Stomach (tissue), 9 donors: ENCODE data around the gene EPHB6. TPM values are rescaled to one million over a fixed set of nuclear protein-coding genes. Genes with fewer than 3 reads are reported as not detected.

Experiments used
- DNase-seq, 2 donors: peaks; one replicate each; pipeline versions ENCODE4 v3.0.0 to v3.0.0-alpha.2; 2013 to 2019
- H3K27ac ChIP-seq, 5 donors: fragments of 200-600 bp in 4 of 5; sonication (generic) in 4 of 5; one replicate each; pipeline ENCODE4 v1.5.1; 2013 to 2019; ENCODE audit warnings: mild to moderate bottlenecking in 1 of 5, moderate library complexity in 1 of 5
- H3K27me3 ChIP-seq, 3 donors: fragments of 200-600 bp; sonication (generic); one replicate each; pipeline ENCODE4 v1.5.1; 2017 to 2019; ENCODE audit warnings: mixed run types in 1 of 3
- H3K36me3 ChIP-seq, 4 donors: fragments of 200-600 bp; sonication (generic); 1 replicate in 3 of 4; 2 replicates in 1 of 4; pipeline ENCODE4 v1.5.1; 2016 to 2019
- H3K4me1 ChIP-seq, 4 donors: fragments of 200-600 bp; sonication (generic); one replicate each; pipeline ENCODE4 v1.5.1; 2016 to 2019
- H3K4me3 ChIP-seq, 4 donors: fragments of 200-600 bp; sonication (generic) in 3 of 4; one replicate each; pipeline ENCODE4 v1.5.1; 2016 to 2019; ENCODE audit warnings: mild to moderate bottlenecking in 1 of 4
- H3K9me3 ChIP-seq, 4 donors: fragments of 200-600 bp; sonication (generic); one replicate each; pipeline ENCODE4 v1.5.1; 2016 to 2019
- EP300 ChIP-seq: sonication (generic); formaldehyde crosslinking; IDR thresholded peaks from one replicate; pipeline ENCODE4 v1.6.1; 2017; ENCODE audit warnings: antibody characterized with exemption
- POLR2A ChIP-seq, 4 donors: fragments of 450-650 bp; IDR thresholded peaks; one replicate each; pipeline ENCODE4 v1.6.1; 2016; ENCODE audit warnings: antibody characterized with exemption in 4 of 4, control low read depth in 2 of 4, mild to moderate bottlenecking in 1 of 4, moderate library complexity in 1 of 4
- POLR2AphosphoS5 ChIP-seq, 3 donors: sonication (generic); formaldehyde crosslinking; IDR thresholded peaks; one replicate each; pipeline ENCODE4 v1.6.1; 2016; ENCODE audit warnings: antibody characterized with exemption in 3 of 3
- WGBS, 5 donors: extraction: QIAGEN DNeasy Blood & Tissue Kit in 3 of 5; methylation state at CpG; one replicate each; pipeline versions ENCODE4 v1.1.5 to v1.1.7; 2013 to 2018; 5-methylcytosine and 5-hydroxymethylcytosine counted together
- intact Hi-C: fragments of 100-400 bp; cut with DNase I; formaldehyde crosslinking; loops from one replicate; pipeline ENCODE4 v1.15.1; 2023; ENCODE audit warnings: low total_unique reads
- polyA plus RNA-seq, 3 donors: library from polyadenylated mRNA; stranded (reverse); fragments of 200-250 nt; gene quantifications; one replicate each; pipeline ENCODE4 v1.2.3, GENCODE V29; 2013
- total RNA-seq, 5 donors: library from RNA; depleted of rRNA; stranded (reverse); fragments of >200 nt; gene quantifications; one replicate each; pipeline versions ENCODE4 v1.1.0 to v1.2.3, GENCODE V29; 2014 to 2016
- TF ChIP-seq, protein P1 (sequence below), 7 experiments: fragments of 450-650 bp in 4 of 7; fragments of 200-600 bp in 3 of 7; sonication (generic) in 3 of 7; IDR thresholded peaks; one replicate each; pipeline ENCODE4 v1.5.1; 2016 to 2019; ENCODE audit warnings: antibody characterized with exemption in 7 of 7, control low read depth in 2 of 7, mild to moderate bottlenecking in 1 of 7
- donor health status: healthy with polysubstance abuse.
- donor health status: Bipolar disorder and iron deficiency.
- donor health status: healthy.

Gene EPHB6
- total and polyA plus RNA-seq, 8 donors, result 5.4 to 23.1 (median 8.1) TPM

DNA sequence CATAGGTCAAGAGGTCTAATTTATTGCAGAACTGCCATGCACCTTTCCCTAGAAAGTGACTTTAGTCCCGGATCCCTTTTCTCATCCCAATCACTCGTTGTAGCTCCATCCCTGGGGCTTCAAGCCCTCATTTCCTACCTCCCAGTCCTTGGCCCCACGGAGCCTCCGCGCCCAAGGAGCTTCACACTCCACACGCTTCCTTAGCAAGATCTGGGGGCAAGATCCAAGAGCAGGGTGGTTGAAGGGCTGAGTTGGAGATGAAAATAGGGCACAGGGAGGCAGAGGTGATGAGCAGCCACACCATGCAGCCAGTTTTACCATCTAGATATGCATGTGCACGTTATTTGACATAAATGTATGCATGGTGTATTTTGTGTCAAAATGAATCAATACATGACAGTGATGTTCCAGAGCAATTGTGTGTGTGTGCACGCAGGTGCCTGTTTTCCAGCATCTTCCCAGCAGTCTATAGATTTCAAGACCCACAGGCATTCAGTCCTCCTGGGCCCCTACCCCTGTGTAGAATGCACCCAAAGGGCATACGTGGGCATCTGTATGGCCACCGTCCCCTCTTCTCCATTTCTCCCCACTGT lies 36.7 kb downstream of the EPHB6 start:
- intact Hi-C loops, result no loop called here
- Histone ChIP-seq H3K27ac (no peak overlapping the region), H3K27me3 (peaks cover 0 to 32% (median 0%) of the 10 kb centered on the region in 3 donors), H3K4me1 (no peaks in the 10 kb centered on the region), H3K9me3 (no peaks in the 10 kb centered on the region), H3K36me3 (no peaks in the 10 kb centered on the region), H3K4me3 (no peak overlapping the region)
- 81 to 91% (median 89%) methylated on average over 10 of the region's 10 CpGs for WGBS, 5 donors
- TF ChIP-seq, protein P1, sequence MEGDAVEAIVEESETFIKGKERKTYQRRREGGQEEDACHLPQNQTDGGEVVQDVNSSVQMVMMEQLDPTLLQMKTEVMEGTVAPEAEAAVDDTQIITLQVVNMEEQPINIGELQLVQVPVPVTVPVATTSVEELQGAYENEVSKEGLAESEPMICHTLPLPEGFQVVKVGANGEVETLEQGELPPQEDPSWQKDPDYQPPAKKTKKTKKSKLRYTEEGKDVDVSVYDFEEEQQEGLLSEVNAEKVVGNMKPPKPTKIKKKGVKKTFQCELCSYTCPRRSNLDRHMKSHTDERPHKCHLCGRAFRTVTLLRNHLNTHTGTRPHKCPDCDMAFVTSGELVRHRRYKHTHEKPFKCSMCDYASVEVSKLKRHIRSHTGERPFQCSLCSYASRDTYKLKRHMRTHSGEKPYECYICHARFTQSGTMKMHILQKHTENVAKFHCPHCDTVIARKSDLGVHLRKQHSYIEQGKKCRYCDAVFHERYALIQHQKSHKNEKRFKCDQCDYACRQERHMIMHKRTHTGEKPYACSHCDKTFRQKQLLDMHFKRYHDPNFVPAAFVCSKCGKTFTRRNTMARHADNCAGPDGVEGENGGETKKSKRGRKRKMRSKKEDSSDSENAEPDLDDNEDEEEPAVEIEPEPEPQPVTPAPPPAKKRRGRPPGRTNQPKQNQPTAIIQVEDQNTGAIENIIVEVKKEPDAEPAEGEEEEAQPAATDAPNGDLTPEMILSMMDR (IDR thresholded peaks at IDR 0.05), result no peak
- no peak for TF ChIP-seq POLR2A (IDR thresholded peaks at IDR 0.05)
- no peak for TF ChIP-seq POLR2AphosphoS5 (IDR thresholded peaks at IDR 0.05)
- no peak for TF ChIP-seq EP300
- no peak for DNase-seq

DNA sequence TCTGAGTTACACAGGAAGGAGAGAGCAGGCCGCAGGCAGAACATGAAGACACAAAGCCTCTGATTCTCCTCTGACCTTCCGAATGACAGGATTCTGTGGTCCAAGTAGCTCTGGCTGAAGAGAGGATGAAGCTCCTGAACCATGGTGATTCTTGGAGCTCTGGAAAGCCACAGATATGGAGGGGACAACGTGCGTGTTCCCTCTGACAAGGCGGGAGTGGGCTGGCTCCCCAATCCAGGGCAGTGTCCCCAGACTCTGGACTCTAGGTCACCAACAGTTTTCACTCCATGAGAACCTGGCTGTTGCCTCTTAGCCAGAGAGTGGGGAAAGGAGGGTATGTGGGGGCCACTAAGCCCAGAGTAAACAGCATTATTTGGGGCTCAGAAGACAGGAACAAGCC lies 38.1 kb downstream of the EPHB6 start:
- no peak for DNase-seq
- TF ChIP-seq, protein P1 (IDR thresholded peaks at IDR 0.05), result no peak
- TF ChIP-seq POLR2A (IDR thresholded peaks at IDR 0.05) (no peak), EP300 (no peak), POLR2AphosphoS5 (IDR thresholded peaks at IDR 0.05) (no peak)
- intact Hi-C loops, result no loop called here
- Histone ChIP-seq H3K4me1 (no peaks in the 10 kb centered on the region), H3K36me3 (no peaks in the 10 kb centered on the region), H3K27me3 (peaks cover 0 to 33% (median 0%) of the 10 kb centered on the region in 3 donors), H3K4me3 (no peak overlapping the region), H3K27ac (no peak overlapping the region), H3K9me3 (no peaks in the 10 kb centered on the region)
- 78 to 88% (median 86%) methylated on average over 5 of the region's 5 CpGs for WGBS, 5 donors

DNA sequence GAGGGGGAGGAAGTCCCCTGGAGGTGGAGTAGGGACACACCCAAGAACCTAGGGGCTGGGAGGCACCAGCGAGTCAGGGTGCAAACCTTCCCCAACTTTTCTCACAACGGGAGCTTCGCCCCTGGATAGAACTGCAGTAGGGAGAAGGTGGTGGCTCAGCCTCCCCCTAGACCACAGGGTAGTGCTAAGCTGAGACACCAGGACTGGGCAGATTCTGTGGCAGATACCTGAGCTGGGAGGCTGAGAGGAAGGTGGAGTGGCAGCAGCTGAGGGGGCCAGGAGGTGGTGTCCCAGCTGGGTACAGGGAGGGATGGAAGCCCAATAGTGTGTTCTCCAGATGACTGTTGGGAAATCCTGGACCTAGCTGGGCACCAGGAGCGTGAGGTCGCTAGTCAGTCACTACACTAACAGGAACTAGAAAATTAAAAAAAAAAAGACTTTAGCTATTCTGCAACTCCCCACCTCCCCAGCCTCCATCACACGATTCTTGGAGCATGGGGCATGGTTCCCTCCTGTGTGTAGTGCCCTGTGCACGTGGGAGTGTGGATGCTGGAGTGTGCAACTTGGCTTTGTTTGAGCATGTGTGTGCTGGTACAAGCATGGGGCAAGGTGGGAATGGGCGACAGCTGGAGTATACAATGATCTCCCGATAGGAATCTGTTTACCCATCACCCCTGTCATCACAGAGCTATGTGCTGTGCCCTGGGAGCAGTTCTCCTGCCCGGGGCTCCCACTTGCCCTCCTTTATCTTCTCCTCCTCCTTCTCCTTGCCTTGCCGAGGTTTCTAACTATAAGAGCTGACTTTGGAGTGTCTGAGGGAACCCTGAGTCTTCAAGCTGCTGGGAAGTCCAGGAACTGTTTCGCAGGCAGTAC lies 39.5 kb downstream of the EPHB6 start:
- TF ChIP-seq, protein P1 (IDR thresholded peaks at IDR 0.05), result no peak
- TF ChIP-seq POLR2AphosphoS5 (IDR thresholded peaks at IDR 0.05) (no peak), POLR2A (IDR thresholded peaks at IDR 0.05) (no peak), EP300 (no peak)
- H3K4me3 ChIP-seq, result no peak overlapping the region
- intact Hi-C loops, result no loop called here
- H3K4me1 ChIP-seq, result no peaks in the 10 kb centered on the region
- 68 to 75% (median 69%) methylated on average over 12 of the region's 12 CpGs for WGBS, 5 donors
- no peaks in the 10 kb centered on the region for H3K9me3 ChIP-seq
- peaks cover 0 to 26% (median 0%) of the 10 kb centered on the region in 3 donors for H3K27me3 ChIP-seq
- no peak for DNase-seq
- H3K36me3 ChIP-seq, result no peaks in the 10 kb centered on the region
- no peak overlapping the region for H3K27ac ChIP-seq

DNA sequence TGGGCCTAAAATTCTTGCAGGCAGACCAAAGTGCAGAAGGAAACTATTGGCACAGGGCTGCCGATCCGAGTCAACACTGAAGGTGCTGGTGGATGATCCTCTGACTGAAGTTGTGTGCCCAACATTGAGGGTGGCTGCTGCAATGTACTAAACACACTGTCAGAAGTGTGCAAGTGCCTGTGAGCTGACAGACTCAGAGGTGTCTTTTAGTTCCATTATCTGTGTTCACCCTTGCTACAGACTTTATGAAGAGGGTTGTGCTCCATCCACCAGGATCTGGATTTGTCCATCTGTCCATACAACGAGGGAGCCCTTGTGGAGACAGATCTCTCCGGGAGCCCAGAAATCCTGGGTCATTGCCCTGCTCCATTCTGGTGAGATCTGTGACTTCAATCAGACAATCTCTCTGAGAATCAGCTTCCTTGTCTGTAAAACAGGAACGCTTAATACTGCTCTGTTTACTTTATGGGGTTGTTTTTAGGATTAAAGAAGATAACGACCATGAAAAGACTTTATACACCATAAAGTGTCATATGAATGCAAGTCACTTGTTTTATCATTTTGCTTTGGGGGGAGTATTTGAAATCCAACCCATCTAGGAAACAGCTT lies 40.2 kb downstream of the EPHB6 start:
- H3K9me3 ChIP-seq, result no peaks in the 10 kb centered on the region
- TF ChIP-seq EP300 (no peak), POLR2AphosphoS5 (IDR thresholded peaks at IDR 0.05) (no peak), POLR2A (IDR thresholded peaks at IDR 0.05) (no peak)
- TF ChIP-seq, protein P1 (IDR thresholded peaks at IDR 0.05), result no peak
- H3K27me3 ChIP-seq, result peaks cover 0 to 26% (median 0%) of the 10 kb centered on the region in 3 donors
- 20 to 51% (median 37%) methylated on average over 6 of the region's 6 CpGs for WGBS, 5 donors
- H3K27ac ChIP-seq, result no peak overlapping the region
- no peak for DNase-seq
- intact Hi-C loops, result no loop called here
- no peaks in the 10 kb centered on the region for H3K4me1 ChIP-seq
- no peak overlapping the region for H3K4me3 ChIP-seq
- no peaks in the 10 kb centered on the region for H3K36me3 ChIP-seq
